ENCODE data around the gene ZNF618. TPM values are rescaled to one million over a fixed set of nuclear protein-coding genes. Genes with fewer than 3 reads are reported as not detected.

ZNF618 gene, protein sequence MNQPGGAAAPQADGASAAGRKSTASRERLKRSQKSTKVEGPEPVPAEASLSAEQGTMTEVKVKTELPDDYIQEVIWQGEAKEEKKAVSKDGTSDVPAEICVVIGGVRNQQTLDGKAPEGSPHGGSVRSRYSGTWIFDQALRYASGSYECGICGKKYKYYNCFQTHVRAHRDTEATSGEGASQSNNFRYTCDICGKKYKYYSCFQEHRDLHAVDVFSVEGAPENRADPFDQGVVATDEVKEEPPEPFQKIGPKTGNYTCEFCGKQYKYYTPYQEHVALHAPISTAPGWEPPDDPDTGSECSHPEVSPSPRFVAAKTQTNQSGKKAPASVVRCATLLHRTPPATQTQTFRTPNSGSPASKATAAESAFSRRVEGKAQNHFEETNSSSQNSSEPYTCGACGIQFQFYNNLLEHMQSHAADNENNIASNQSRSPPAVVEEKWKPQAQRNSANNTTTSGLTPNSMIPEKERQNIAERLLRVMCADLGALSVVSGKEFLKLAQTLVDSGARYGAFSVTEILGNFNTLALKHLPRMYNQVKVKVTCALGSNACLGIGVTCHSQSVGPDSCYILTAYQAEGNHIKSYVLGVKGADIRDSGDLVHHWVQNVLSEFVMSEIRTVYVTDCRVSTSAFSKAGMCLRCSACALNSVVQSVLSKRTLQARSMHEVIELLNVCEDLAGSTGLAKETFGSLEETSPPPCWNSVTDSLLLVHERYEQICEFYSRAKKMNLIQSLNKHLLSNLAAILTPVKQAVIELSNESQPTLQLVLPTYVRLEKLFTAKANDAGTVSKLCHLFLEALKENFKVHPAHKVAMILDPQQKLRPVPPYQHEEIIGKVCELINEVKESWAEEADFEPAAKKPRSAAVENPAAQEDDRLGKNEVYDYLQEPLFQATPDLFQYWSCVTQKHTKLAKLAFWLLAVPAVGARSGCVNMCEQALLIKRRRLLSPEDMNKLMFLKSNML
- 7.4 TPM for total RNA-seq

GRCh38 chr9:113876151-113876992 lies at the start of gene ZNF618:
TSS of gene ZNF618 (plus strand) at chr9:113876309. CDS start at chr9:113876381, 72 bp downstream.
- DNase-seq (ENCODE audit: extremely low spot score in 2 of 2), result no peak
- intact Hi-C loops (cut with DNase I), result loop anchor here (10.0 kb wide), 1 partner anchor 118 kb away; no protein-coding TSS in a partner anchor

GRCh38 chr9:113828221-113828620 lies 47.9 kb upstream of the ZNF618 start:
- H3K27me3 ChIP-seq, result no peaks in the 10 kb centered on the region
- H3K4me1 ChIP-seq, result no peaks in the 10 kb centered on the region
- TF ChIP-seq POLR2AphosphoS5 (IDR thresholded peaks at IDR 0.05; ENCODE audit: insufficient read depth in 1 of 2, low read depth in 1 of 2) (no peak), POLR2A (IDR thresholded peaks at IDR 0.05) (no peak), CTCF (IDR thresholded peaks at IDR 0.05) (no peak)
- H3K36me3 ChIP-seq, result no peaks in the 10 kb centered on the region
- no peak overlapping the region for H3K4me3 ChIP-seq
- H3K27ac ChIP-seq, result no peak overlapping the region
- H3K9me3 ChIP-seq, result peaks cover 8% of the 10 kb centered on the region
- intact Hi-C loops (cut with DNase I), result no loop called here
- no peak for DNase-seq (ENCODE audit: extremely low spot score in 2 of 2)

More at GRCh38 chr9:113876151-113876992, at the start of gene ZNF618:
- Histone ChIP-seq H3K4me3 (peak within 1 kb of the TSS; percentile 93 to 98), H3K36me3 (no peaks in the 10 kb centered on the region), H3K27ac (peak within 1 kb of the TSS; percentile 86), H3K27me3 (no peaks in the 10 kb centered on the region), H3K4me1 (peaks cover 22% of the 10 kb centered on the region), H3K9me3 (no peaks in the 10 kb centered on the region)
- no peak for TF ChIP-seq POLR2AphosphoS5 (IDR thresholded peaks at IDR 0.05; ENCODE audit: insufficient read depth in 1 of 2, low read depth in 1 of 2)
- peak in 1 of 3 experiments; percentile 24 for TF ChIP-seq CTCF (IDR thresholded peaks at IDR 0.05)

GRCh38 chr9:113837334-113837733 lies 38.8 kb upstream of the ZNF618 start:
- Histone ChIP-seq H3K4me3 (no peak overlapping the region), H3K27me3 (no peaks in the 10 kb centered on the region), H3K9me3 (no peaks in the 10 kb centered on the region), H3K36me3 (no peaks in the 10 kb centered on the region), H3K4me1 (no peaks in the 10 kb centered on the region), H3K27ac (no peak overlapping the region)
- intact Hi-C loops (cut with DNase I), result no loop called here
- DNase-seq (ENCODE audit: extremely low spot score in 2 of 2), result no peak
- TF ChIP-seq POLR2A (IDR thresholded peaks at IDR 0.05) (no peak), POLR2AphosphoS5 (IDR thresholded peaks at IDR 0.05; ENCODE audit: insufficient read depth in 1 of 2, low read depth in 1 of 2) (no peak), CTCF (IDR thresholded peaks at IDR 0.05) (no peak)

- no peaks in the 10 kb centered on the region for H3K4me1 ChIP-seq
- TF ChIP-seq POLR2AphosphoS5 (IDR thresholded peaks at IDR 0.05; ENCODE audit: insufficient read depth in 1 of 2, low read depth in 1 of 2) (no peak), POLR2A (IDR thresholded peaks at IDR 0.05) (no peak), CTCF (IDR thresholded peaks at IDR 0.05) (no peak)
- no peaks in the 10 kb centered on the region for H3K36me3 ChIP-seq
- H3K4me3 ChIP-seq, result no peak overlapping the region
- H3K9me3 ChIP-seq, result no peaks in the 10 kb centered on the region
- intact Hi-C loops (cut with DNase I), result no loop called here
- no peak overlapping the region for H3K27ac ChIP-seq
- no peak for DNase-seq (ENCODE audit: extremely low spot score in 2 of 2)
- H3K27me3 ChIP-seq, result no peaks in the 10 kb centered on the region
Observed at GRCh38 chr9:113842086-113842485, 34.0 kb upstream of the ZNF618 start.

Data from vagina (tissue), 2 donors.